Stimulated activated CD4-positive, alpha-beta T cell treated with anti-CD3 and anti-CD28 coated beads, TNF-alpha, amount 100 ng/mL, for 4 hours (primary cell): ENCODE measurements around the gene USP17L26.
"Not testable (repeated sequence)": the region's sequence is repeated elsewhere in the genome, so short reads cannot be mapped to it uniquely, and the experiment has no call there.

ENCODE experiments used
- DNase-seq, 3 experiments: peaks; one replicate each; pipeline ENCODE4 v3.0.0-alpha.2; 2020; ENCODE audit warnings: low read depth in 3 of 3

Gene USP17L26

GRCh38 chr4:9334358-9334757 is at the start of gene USP17L26:
Gene USP17L26 (plus strand): TSS chr4:9334658. CDS start chr4:9334658, 0 bp downstream.
- not testable (repeated sequence) for DNase-seq

GRCh38 chr4:9324191-9324590 is 10.3 kb upstream of the USP17L26 start:
- DNase-seq = not testable (repeated sequence)

GRCh38 chr4:9324865-9325264 is 9.6 kb upstream of the USP17L26 start, which contains the start of gene USP17L24:
Gene USP17L24 (plus strand): TSS chr4:9325165. CDS start chr4:9325165, 0 bp downstream.
- not testable (repeated sequence) for DNase-seq

GRCh38 chr4:9329611-9330010 is 4.8 kb upstream of the USP17L26 start, which contains the start of gene USP17L25:
Gene USP17L25 (plus strand): TSS chr4:9329911. CDS start chr4:9329911, 0 bp downstream.
- not testable (repeated sequence) for DNase-seq

- not testable (repeated sequence) for DNase-seq
These were observed 4.6 kb downstream of the USP17L26 start, which contains the start of gene USP17L5 for GRCh38 chr4:9339103-9339502. Gene USP17L5 (plus strand): TSS chr4:9339403. CDS start chr4:9339403, 0 bp downstream.

GRCh38 chr4:9343848-9344247 is 9.4 kb downstream of the USP17L26 start, which contains the start of gene USP17L27:
Gene USP17L27 (plus strand): TSS chr4:9344148. CDS start chr4:9344148, 0 bp downstream.
- DNase-seq = not testable (repeated sequence)

- not testable (repeated sequence) for DNase-seq
These were observed 14.1 kb downstream of the USP17L26 start, which contains the start of gene USP17L28 for GRCh38 chr4:9348593-9348992. Gene USP17L28 (plus strand): TSS chr4:9348893. CDS start chr4:9348893, 0 bp downstream.

GRCh38 chr4:9350866-9351265 is 16.4 kb downstream of the USP17L26 start:
- not testable (repeated sequence) for DNase-seq

- not testable (repeated sequence) for DNase-seq
These were observed 18.9 kb downstream of the USP17L26 start, which contains the start of gene USP17L29 for GRCh38 chr4:9353338-9353737. Gene USP17L29 (plus strand): TSS chr4:9353638. CDS start chr4:9353638, 0 bp downstream.

GRCh38 chr4:9362829-9363228 is 28.4 kb downstream of the USP17L26 start, which contains the start of gene USP17L30:
Gene USP17L30 (plus strand): TSS chr4:9363129. CDS start chr4:9363129, 0 bp downstream.
- DNase-seq = not testable (repeated sequence)

- DNase-seq = not testable (repeated sequence)
These were observed 45.4 kb downstream of the USP17L26 start for GRCh38 chr4:9379881-9380280.

GRCh38 chr4:9381012-9381534 is 46.6 kb downstream of the USP17L26 start:
- DNase-seq = peak; percentile 31 to 40 (median 38)

GRCh38 chr4:9384126-9384525 is 49.7 kb downstream of the USP17L26 start:
- DNase-seq = no peak
